ENCODE measurements around the gene NRXN3.

The NRXN3 gene

DNA sequence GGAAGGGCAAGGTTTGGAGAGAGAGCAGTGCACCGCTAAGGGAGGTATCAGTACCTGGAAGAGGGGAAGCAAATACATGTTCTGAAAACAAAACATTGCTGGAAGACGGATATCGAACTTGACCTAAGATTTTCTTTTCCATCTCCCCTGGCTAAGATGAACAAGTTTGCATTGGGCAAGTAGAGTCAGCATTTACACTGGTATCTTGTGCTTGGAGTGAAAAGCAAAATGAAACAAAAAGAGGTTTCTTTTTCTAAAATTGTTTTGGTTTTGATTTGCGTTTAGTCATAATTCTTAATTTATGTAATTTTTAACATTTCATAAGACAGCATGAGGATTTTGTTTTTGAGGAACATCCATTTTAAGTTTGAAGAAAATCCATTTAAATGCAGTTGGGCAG is 881.6 kb downstream of the NRXN3 start:
- TF ChIP-seq, protein P1, sequence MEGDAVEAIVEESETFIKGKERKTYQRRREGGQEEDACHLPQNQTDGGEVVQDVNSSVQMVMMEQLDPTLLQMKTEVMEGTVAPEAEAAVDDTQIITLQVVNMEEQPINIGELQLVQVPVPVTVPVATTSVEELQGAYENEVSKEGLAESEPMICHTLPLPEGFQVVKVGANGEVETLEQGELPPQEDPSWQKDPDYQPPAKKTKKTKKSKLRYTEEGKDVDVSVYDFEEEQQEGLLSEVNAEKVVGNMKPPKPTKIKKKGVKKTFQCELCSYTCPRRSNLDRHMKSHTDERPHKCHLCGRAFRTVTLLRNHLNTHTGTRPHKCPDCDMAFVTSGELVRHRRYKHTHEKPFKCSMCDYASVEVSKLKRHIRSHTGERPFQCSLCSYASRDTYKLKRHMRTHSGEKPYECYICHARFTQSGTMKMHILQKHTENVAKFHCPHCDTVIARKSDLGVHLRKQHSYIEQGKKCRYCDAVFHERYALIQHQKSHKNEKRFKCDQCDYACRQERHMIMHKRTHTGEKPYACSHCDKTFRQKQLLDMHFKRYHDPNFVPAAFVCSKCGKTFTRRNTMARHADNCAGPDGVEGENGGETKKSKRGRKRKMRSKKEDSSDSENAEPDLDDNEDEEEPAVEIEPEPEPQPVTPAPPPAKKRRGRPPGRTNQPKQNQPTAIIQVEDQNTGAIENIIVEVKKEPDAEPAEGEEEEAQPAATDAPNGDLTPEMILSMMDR (IDR thresholded peaks at IDR 0.05; ENCODE audit: borderline replicate concordance, control extremely low read depth, extremely low read depth, insufficient read depth, missing control alignments) = no peak
- in situ Hi-C loops (cut with MboI; ENCODE audit: low sequenced_read_pairs, unreplicated experiment) = no loop called here
- no peak for DNase-seq (ENCODE audit: low spot score)

DNA sequence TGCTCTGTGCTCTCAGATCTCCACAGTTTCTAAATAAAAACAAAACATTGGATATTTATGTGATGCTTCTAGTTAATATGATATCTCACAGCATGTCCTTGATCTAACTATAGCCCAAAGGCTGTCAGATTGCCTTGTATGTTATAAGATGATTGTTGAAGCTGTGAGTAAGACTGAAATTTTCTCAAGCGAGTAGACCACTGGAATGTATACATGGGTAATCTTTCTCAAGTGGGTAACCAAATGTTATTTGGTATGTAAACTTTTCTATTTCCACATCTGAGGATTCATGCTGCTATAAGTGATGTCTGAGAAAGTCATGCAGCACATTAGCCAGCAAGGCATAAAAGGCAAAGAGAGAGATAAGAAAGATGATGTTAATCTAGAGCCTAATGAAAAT is 886.7 kb downstream of the NRXN3 start:
- TF ChIP-seq, protein P1 (IDR thresholded peaks at IDR 0.05; ENCODE audit: borderline replicate concordance, control extremely low read depth, extremely low read depth, insufficient read depth, missing control alignments) = no peak
- no peak for DNase-seq (ENCODE audit: low spot score)
- in situ Hi-C loops (cut with MboI; ENCODE audit: low sequenced_read_pairs, unreplicated experiment) = no loop called here

DNA sequence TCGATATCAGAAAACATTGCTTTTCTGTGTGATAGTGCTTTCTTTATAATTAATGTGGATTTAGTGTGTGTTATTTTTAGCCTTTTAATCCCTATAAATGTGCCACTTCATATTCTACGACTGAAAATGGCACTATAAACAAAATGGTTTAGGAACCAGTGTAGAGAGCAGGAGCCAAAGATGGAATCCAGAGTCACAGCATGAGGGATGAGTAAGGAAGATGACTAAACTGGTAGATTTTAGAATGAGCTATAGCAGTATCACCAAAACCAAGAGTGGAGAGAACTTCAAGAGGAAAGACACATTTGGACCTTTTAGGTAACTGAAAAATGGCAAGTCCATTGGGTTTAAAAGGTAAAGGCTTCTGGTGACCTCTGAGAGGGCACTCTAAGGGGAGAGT is 887.2 kb downstream of the NRXN3 start:
- in situ Hi-C loops (cut with MboI; ENCODE audit: low sequenced_read_pairs, unreplicated experiment) = no loop called here
- no peak for DNase-seq (ENCODE audit: low spot score)
- TF ChIP-seq, protein P1 (IDR thresholded peaks at IDR 0.05; ENCODE audit: borderline replicate concordance, control extremely low read depth, extremely low read depth, insufficient read depth, missing control alignments) = no peak

DNA sequence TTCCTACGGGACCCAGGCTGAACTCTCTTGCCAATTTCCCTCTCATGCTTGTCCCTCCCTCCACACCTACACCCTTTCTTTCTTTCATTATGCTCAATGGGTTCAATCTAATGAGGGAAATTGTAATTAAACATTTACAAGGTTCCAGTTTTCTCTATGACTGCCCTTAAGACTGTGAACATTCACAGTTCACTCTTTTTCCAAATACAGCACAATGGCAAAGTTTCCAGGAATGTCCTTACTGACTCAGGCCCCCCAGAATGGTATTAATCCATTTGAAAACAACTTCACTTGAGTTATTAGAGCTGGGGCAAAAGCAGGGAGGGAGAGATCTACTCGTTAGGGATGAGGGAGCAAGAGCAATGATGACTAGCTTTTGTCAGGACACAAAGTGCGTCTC is 892.1 kb downstream of the NRXN3 start:
- no peak for DNase-seq (ENCODE audit: low spot score)
- in situ Hi-C loops (cut with MboI; ENCODE audit: low sequenced_read_pairs, unreplicated experiment) = no loop called here
- TF ChIP-seq, protein P1 (IDR thresholded peaks at IDR 0.05; ENCODE audit: borderline replicate concordance, control extremely low read depth, extremely low read depth, insufficient read depth, missing control alignments) = no peak

DNA sequence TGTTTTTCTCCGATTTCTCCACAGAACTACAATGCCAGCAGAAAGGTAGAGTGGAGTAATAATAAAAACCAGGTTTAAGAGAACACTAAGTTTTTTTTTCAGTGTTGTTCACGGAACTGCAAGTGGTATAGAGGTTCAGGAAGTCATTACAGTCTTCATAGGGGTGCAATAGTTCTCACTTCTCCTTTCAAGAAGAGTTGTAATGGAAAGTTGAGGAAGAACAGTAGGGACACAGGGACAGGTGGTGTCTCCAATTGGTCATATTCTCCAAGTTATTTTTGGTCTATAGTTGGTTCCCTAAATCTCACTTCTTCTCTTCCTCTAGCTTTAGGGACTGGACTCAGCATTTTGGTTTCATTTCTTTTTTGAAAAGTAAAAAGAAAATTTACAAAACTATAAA is 894.0 kb downstream of the NRXN3 start:
- no peak for DNase-seq (ENCODE audit: low spot score)
- TF ChIP-seq, protein P1 (IDR thresholded peaks at IDR 0.05; ENCODE audit: borderline replicate concordance, control extremely low read depth, extremely low read depth, insufficient read depth, missing control alignments) = no peak
- in situ Hi-C loops (cut with MboI; ENCODE audit: low sequenced_read_pairs, unreplicated experiment) = no loop called here

DNA sequence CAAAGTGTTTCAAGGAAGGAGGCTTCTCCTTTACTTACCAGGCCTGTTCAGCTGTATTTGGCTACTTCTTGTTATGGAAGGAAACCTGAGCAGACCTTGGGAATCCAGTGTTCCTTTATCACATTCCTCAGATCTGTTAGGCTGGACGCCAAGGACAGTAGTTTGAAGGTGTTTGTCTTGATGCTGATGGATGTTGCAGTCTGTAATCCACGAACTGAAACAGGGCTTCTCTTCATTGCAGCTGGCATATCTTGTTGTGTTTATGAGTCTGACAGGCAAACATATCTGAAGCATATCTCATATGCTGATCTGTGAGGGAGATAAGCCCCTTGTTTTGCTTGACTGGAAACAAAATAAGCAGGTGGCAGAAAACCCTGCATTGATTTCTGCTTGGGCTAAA is 904.3 kb downstream of the NRXN3 start:
- in situ Hi-C loops (cut with MboI; ENCODE audit: low sequenced_read_pairs, unreplicated experiment) = no loop called here
- DNase-seq (ENCODE audit: low spot score) = no peak
- TF ChIP-seq, protein P1 (IDR thresholded peaks at IDR 0.05; ENCODE audit: borderline replicate concordance, control extremely low read depth, extremely low read depth, insufficient read depth, missing control alignments) = no peak

DNA sequence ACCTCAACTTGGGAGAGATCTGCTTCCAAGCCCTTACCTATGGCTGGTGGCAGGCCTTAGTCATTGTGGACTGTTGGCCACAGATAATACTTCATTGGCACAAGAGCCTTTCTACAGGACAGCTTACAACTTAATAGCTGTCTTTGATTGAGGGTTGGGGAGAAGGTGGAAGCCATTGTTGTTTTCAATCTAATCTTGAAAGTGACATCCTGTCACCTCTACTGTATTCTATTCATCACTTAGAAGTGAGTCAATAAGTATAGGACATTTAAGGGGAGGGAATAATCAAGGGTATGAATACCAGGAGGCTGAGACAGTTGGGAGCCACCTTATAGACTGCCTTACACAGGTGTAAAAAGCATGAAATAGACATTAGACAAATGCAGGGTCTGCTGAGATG is 906.3 kb downstream of the NRXN3 start:
- DNase-seq (ENCODE audit: low spot score) = no peak
- TF ChIP-seq, protein P1 (IDR thresholded peaks at IDR 0.05; ENCODE audit: borderline replicate concordance, control extremely low read depth, extremely low read depth, insufficient read depth, missing control alignments) = no peak
- in situ Hi-C loops (cut with MboI; ENCODE audit: low sequenced_read_pairs, unreplicated experiment) = no loop called here
